Measurements from ENCODE around the gene LRIF1. TPM values are rescaled to one million over a fixed set of nuclear protein-coding genes. Genes with fewer than 3 reads are reported as not detected.

The LRIF1 gene
- total and polyA plus RNA-seq, 10 donors, result 11.2 to 18.4 (median 16.4) TPM

- no peak overlapping the region for H3K4me3 ChIP-seq
- no peak for TF ChIP-seq POLR2AphosphoS5 (IDR thresholded peaks at IDR 0.05)
- TF ChIP-seq POLR2A (IDR thresholded peaks at IDR 0.05), result no peak
- TF ChIP-seq CTCF (IDR thresholded peaks at IDR 0.05 in 8 of 11, conservative IDR thresholded peaks at IDR 0.05 in 3 of 11), result no peak
- no peak for DNase-seq
- intact Hi-C loops (cut with DNase I; ENCODE audit: low total_unique reads), result no loop called here
- H3K27ac ChIP-seq, result no peak overlapping the region
- H3K36me3 ChIP-seq, result peaks cover 0 to 86% (median 52%) of the 10 kb centered on the region in 6 donors
- H3K4me1 ChIP-seq, result peaks cover 0 to 45% (median 16%) of the 10 kb centered on the region in 6 donors
- no peaks in the 10 kb centered on the region for H3K9me3 ChIP-seq
- 75 to 87% (median 84%) methylated on average over 1 of the region's 1 CpG for WGBS, 5 donors
- no peaks in the 10 kb centered on the region for H3K27me3 ChIP-seq (replicated peaks in 1 of 7)
Observed at GRCh38 chr1:110899458-110899843, 64.3 kb downstream of the LRIF1 start.

GRCh38 chr1:110898734-110899457 lies 64.8 kb downstream of the LRIF1 start:
- Histone ChIP-seq H3K4me1 (peaks cover 0 to 50% (median 21%) of the 10 kb centered on the region in 6 donors), H3K36me3 (peaks cover 0 to 91% (median 57%) of the 10 kb centered on the region in 6 donors), H3K27me3 (replicated peaks in 1 of 7) (no peaks in the 10 kb centered on the region), H3K4me3 (no peak overlapping the region), H3K27ac (peak overlapping the region in 1 of 8 donors; percentile 2), H3K9me3 (no peaks in the 10 kb centered on the region)
- 62 to 81% (median 80%) methylated on average over 3 of the region's 3 CpGs for WGBS, 5 donors
- intact Hi-C loops (cut with DNase I; ENCODE audit: low total_unique reads), result no loop called here
- DNase-seq, result no peak
- TF ChIP-seq CTCF (IDR thresholded peaks at IDR 0.05 in 8 of 11, conservative IDR thresholded peaks at IDR 0.05 in 3 of 11), result no peak
- peak in 1 of 3 donors; percentile 17 for TF ChIP-seq POLR2AphosphoS5 (IDR thresholded peaks at IDR 0.05)
- TF ChIP-seq POLR2A (IDR thresholded peaks at IDR 0.05), result no peak

DNA sequence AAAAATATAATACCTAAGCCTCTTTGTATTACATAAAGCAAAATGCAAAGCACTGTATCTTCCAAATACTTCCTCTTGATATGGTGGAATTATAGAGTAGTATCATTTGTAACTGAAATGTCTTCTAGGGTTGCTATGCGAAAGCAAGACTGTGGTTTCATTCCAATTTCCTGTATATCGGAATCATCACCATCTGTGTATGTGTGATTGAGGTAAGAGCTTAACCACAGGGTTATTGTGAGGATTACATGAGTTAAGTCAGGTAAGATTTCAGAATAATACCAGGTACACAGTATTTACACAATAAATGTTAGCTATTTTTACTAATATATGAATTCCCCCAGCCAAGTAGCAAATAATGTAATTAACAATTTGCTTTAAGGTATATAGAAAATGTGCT lies 66.0 kb downstream of the LRIF1 start:
- no peak overlapping the region for H3K4me3 ChIP-seq
- peaks cover 0 to 97% (median 69%) of the 10 kb centered on the region in 6 donors for H3K36me3 ChIP-seq
- H3K9me3 ChIP-seq, result no peaks in the 10 kb centered on the region
- H3K27me3 ChIP-seq (replicated peaks in 1 of 7), result no peaks in the 10 kb centered on the region
- peaks cover 0 to 62% (median 33%) of the 10 kb centered on the region in 6 donors for H3K4me1 ChIP-seq
- 47 to 69% (median 64%) methylated on average over 2 of the region's 2 CpGs for WGBS, 5 donors
- intact Hi-C loops (cut with DNase I; ENCODE audit: low total_unique reads), result no loop called here
- TF ChIP-seq POLR2AphosphoS5 (IDR thresholded peaks at IDR 0.05) (no peak), POLR2A (IDR thresholded peaks at IDR 0.05) (no peak), CTCF (IDR thresholded peaks at IDR 0.05 in 8 of 11, conservative IDR thresholded peaks at IDR 0.05 in 3 of 11) (no peak)
- no peak overlapping the region for H3K27ac ChIP-seq
- no peak for DNase-seq

Other genes starting within 250 kb of the LRIF1 start
- 100 to 1,000 TPM; 352 to 651 (median 468) TPM for gene CD53, start 90.8 kb downstream of the LRIF1 start, total RNA-seq
- 100 to 1,000 TPM; 369 to 521 (median 457) TPM for gene CD53, start 90.8 kb downstream of the LRIF1 start, polyA plus RNA-seq
- 100 to 1,000 TPM in 3 of 7 donors, 10 to 100 TPM in 4; 64.0 to 188 (median 81.0) TPM for gene DRAM2, start 176.2 kb upstream of the LRIF1 start, total RNA-seq
- 100 to 1,000 TPM in 2 of 3 donors, 10 to 100 TPM in 1; 90.5 to 130 (median 105) TPM for gene DRAM2, start 176.2 kb upstream of the LRIF1 start, polyA plus RNA-seq
- 100 to 1,000 TPM in 4 of 7 donors, 10 to 100 TPM in 3; 90.9 to 140 (median 105) TPM for gene CEPT1, start 176.3 kb upstream of the LRIF1 start, total RNA-seq
- gene CEPT1, start 176.3 kb upstream of the LRIF1 start, polyA plus RNA-seq, result 10 to 100 TPM; 61.1 to 69.2 (median 65.4) TPM
- gene DENND2D, start 236.7 kb upstream of the LRIF1 start, total RNA-seq, result 100 to 1,000 TPM; 127 to 182 (median 153) TPM
- 100 to 1,000 TPM in 2 of 3 donors, 10 to 100 TPM in 1; 90.3 to 106 (median 101) TPM for gene DENND2D, start 236.7 kb upstream of the LRIF1 start, polyA plus RNA-seq

Measured in spleen (tissue), 11 donors.